ENCODE measurements around the gene SLC7A8.

- no peak for TF ChIP-seq CTCF (IDR thresholded peaks at IDR 0.05)
- TF ChIP-seq POLR2AphosphoS5 (IDR thresholded peaks at IDR 0.05) = no peak
- TF ChIP-seq POLR2A (IDR thresholded peaks at IDR 0.05) = no peak
- TF ChIP-seq EP300 (IDR thresholded peaks at IDR 0.05) = no peak
Observed at GRCh38 chr14:23136566-23137133, 46.8 kb downstream of the SLC7A8 start.
